Measurements from ENCODE around the gene ST3GAL3. TPM values are rescaled to one million over a fixed set of nuclear protein-coding genes. Genes with fewer than 3 reads are reported as not detected.
"Not testable (repeated sequence)": the region's sequence is repeated elsewhere in the genome, so short reads cannot be mapped to it uniquely, and the experiment has no call there.

ST3GAL3 gene
- total and polyA plus RNA-seq, 4 donors, result 20.2 to 32.0 (median 27.0) TPM

DNA sequence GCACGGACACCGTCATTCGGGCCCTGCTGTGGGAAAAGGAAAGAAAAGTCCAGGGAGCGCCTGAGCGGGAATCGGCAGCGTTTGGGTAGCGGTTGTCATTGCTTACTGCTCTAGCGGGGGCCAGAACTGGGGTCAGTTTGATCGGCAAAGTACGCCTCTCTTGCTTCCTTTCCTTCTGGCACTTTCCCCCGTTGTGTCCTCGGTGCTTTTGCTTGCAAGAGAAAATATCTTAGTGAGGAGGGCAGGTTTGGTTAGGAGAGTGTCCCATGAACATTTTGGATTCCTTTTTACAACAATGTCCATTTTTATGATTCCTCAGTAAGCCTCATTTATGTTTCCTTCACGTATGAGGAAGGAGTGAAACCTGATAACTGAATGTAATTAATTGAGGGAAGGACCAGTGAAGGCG, 670 bp downstream of the ST3GAL3 start:
- peaks cover 3 to 4% of the 10 kb centered on the region in 2 donors for H3K36me3 ChIP-seq (ENCODE audit: control insufficient read depth in 1 of 2, insufficient read depth in 2 of 2, low read length in 1 of 2)
- intact Hi-C loops (cut with DNase I), result loop anchor here in 1 of 2 donors (5.0 kb wide), 1 partner anchor 181 kb away; no protein-coding TSS in a partner anchor
- H3K27ac ChIP-seq (ENCODE audit: low read depth in 1 of 2, low read length in 2 of 2), result peak overlapping the region in 1 of 2 donors; percentile 43
- H3K9me3 ChIP-seq (ENCODE audit: control insufficient read depth, low read length), result no peaks in the 10 kb centered on the region
- H3K27me3 ChIP-seq (ENCODE audit: control insufficient read depth in 1 of 2, insufficient read depth in 2 of 2, low read length in 1 of 2), result no peaks in the 10 kb centered on the region
- peak overlapping the region; percentile 53 to 80 for H3K4me3 ChIP-seq (ENCODE audit: low read length in 2 of 2)
- DNase-seq (no peak), ATAC-seq (ENCODE audit: low FRiP score) (no peak)
- WGBS, 2 donors, result 1% methylated on average over 15 of the region's 15 CpGs
- no peaks in the 10 kb centered on the region for H3K4me1 ChIP-seq (ENCODE audit: control insufficient read depth in 1 of 2, insufficient read depth in 2 of 2, low read length in 2 of 2)

DNA sequence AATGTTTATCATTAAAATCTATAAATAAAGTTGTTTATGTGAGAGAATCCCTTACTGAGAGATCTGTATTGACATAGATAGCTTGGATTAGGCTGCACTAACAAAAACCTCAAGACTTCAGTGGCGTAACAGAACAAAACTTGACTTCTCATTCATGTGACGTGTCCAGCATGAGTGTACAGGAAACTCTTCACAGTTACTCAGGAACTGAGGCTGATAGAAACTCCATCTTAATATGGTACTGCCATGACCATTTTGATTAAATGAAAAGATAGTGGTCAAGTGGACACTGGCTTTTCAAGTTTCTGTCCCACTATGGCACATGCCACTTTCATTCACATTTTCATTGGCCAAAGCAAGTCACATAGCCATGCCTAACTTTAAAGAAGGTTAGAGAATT, 3.7 kb downstream of the ST3GAL3 start:
- H3K4me3 ChIP-seq (ENCODE audit: low read length in 2 of 2), result no peak overlapping the region
- H3K9me3 ChIP-seq (ENCODE audit: control insufficient read depth, low read length), result no peaks in the 10 kb centered on the region
- 95 to 97% methylated on average over 2 of the region's 2 CpGs for WGBS, 2 donors
- intact Hi-C loops (cut with DNase I), result no loop called here
- no peak for DNase-seq
- peaks cover 0 to under 1% of the 10 kb centered on the region in 2 donors for H3K4me1 ChIP-seq (ENCODE audit: control insufficient read depth in 1 of 2, insufficient read depth in 2 of 2, low read length in 2 of 2)
- no peak overlapping the region for H3K27ac ChIP-seq (ENCODE audit: low read depth in 1 of 2, low read length in 2 of 2)
- no peaks in the 10 kb centered on the region for H3K27me3 ChIP-seq (ENCODE audit: control insufficient read depth in 1 of 2, insufficient read depth in 2 of 2, low read length in 1 of 2)
- no peak for ATAC-seq (ENCODE audit: low FRiP score)
- H3K36me3 ChIP-seq (ENCODE audit: control insufficient read depth in 1 of 2, insufficient read depth in 2 of 2, low read length in 1 of 2), result no peaks in the 10 kb centered on the region

DNA sequence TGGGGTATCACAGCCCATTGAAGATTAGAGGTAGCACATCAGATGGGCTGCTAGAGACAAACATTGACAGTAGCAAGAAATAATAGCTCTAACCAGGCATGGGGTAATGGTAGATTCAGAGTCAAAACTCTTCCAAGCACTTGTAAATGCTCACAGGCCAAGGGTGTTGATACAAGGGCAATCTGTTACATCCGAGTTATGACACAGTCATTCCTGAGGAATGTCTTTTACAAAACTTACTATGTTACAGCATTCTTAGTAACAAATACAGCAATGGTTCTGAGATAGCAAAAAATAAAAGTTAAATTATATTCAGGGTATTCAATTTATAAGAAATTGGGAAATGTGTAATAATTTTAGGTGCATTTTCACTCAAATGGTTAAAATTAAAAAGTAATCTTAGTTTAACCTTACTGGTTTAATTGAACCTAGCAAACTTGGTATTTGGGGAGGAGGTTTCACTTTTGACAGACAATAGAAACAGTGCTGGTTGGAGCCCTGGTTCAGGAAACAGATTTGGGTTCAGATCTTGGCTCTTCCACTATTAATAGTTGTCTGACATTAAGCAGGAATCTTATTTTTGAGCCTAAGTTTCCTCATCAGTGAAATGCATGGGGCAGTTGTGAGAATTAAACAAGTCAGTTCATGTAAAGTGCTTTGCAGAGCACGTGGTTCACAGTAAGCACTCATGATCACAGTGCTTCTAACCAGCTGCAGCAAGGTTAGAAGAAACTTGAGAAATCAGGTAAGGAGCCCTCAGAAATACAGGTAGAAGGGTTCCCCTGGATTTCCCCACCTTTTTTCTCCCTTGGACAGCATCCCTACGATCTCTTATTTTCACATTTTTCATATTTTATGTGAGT, 4.4 kb downstream of the ST3GAL3 start:
- DNase-seq (no peak), ATAC-seq (ENCODE audit: low FRiP score) (no peak)
- no peaks in the 10 kb centered on the region for H3K9me3 ChIP-seq (ENCODE audit: control insufficient read depth, low read length)
- H3K4me3 ChIP-seq (ENCODE audit: low read length in 2 of 2), result no peak overlapping the region
- intact Hi-C loops (cut with DNase I), result no loop called here
- 59 to 62% methylated on average over 3 of the region's 3 CpGs for WGBS, 2 donors
- H3K4me1 ChIP-seq (ENCODE audit: control insufficient read depth in 1 of 2, insufficient read depth in 2 of 2, low read length in 2 of 2), result peaks cover 0 to 3% of the 10 kb centered on the region in 2 donors
- H3K36me3 ChIP-seq (ENCODE audit: control insufficient read depth in 1 of 2, insufficient read depth in 2 of 2, low read length in 1 of 2), result no peaks in the 10 kb centered on the region
- no peak overlapping the region for H3K27ac ChIP-seq (ENCODE audit: low read depth in 1 of 2, low read length in 2 of 2)
- H3K27me3 ChIP-seq (ENCODE audit: control insufficient read depth in 1 of 2, insufficient read depth in 2 of 2, low read length in 1 of 2), result no peaks in the 10 kb centered on the region

DNA sequence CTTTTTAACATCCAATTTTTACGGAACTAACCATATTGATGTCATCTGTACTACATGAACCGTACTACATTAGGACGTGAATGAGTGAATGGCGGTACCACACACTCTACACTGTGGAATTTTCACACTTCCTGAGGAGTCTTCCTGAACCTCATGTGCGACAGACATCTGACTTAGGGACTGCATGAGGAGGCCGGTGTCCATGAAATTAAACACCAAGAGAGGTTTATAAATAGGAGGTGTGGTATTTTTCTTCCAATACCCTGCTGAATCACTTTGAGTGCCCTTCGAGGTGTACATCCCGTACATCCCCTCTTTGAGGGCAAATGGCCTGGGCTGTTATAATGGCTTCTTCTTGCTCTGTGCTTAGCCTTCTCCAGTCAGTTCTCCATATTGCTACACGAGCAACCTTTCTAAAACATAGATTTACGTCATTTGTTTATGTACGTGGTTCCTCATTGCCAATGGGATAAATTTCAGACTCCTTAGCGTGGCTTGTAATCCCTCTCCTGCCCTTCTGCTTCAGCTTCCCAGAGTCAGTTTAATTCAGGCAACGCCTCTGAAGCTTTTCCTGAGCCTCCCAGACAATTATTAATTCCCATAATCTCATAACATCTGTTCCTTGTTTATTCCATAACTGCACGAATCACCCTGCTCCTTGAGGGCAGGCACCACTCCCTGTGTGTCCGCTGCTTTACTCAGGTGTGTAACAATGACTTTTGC, 9.4 kb downstream of the ST3GAL3 start:
- H3K36me3 ChIP-seq (ENCODE audit: control insufficient read depth in 1 of 2, insufficient read depth in 2 of 2, low read length in 1 of 2), result no peaks in the 10 kb centered on the region
- no peaks in the 10 kb centered on the region for H3K9me3 ChIP-seq (ENCODE audit: control insufficient read depth, low read length)
- no peak overlapping the region for H3K27ac ChIP-seq (ENCODE audit: low read depth in 1 of 2, low read length in 2 of 2)
- peaks cover 0 to 3% of the 10 kb centered on the region in 2 donors for H3K4me1 ChIP-seq (ENCODE audit: control insufficient read depth in 1 of 2, insufficient read depth in 2 of 2, low read length in 2 of 2)
- DNase-seq (no peak), ATAC-seq (ENCODE audit: low FRiP score) (no peak)
- no peak overlapping the region for H3K4me3 ChIP-seq (ENCODE audit: low read length in 2 of 2)
- intact Hi-C loops (cut with DNase I), result no loop called here
- WGBS, 2 donors, result 85 to 88% methylated on average over 15 of the region's 15 CpGs
- H3K27me3 ChIP-seq (ENCODE audit: control insufficient read depth in 1 of 2, insufficient read depth in 2 of 2, low read length in 1 of 2), result no peaks in the 10 kb centered on the region

DNA sequence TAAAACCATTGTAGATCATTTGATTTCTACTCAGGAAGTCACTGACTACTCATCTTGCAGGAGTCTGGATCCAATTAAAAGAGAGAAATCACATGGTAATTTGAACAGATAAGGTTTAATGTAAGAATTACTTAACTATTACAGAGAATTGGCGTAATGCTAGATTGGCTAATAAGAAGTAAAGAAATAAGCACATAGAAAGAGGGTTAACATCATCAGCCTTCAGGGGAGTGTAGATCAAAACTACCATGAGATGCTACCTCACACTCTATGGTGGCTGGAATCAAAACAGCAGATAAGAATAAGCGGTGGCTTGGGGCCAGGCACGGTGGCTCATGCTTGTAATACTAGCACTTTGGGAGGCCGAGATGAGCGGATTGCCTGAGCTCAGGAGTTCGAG, 11.7 kb downstream of the ST3GAL3 start:
- Histone ChIP-seq H3K4me1 (ENCODE audit: control insufficient read depth in 1 of 2, insufficient read depth in 2 of 2, low read length in 2 of 2) (peaks cover 0 to 3% of the 10 kb centered on the region in 2 donors), H3K36me3 (ENCODE audit: control insufficient read depth in 1 of 2, insufficient read depth in 2 of 2, low read length in 1 of 2) (no peaks in the 10 kb centered on the region), H3K4me3 (ENCODE audit: low read length in 2 of 2) (no peak overlapping the region), H3K9me3 (ENCODE audit: control insufficient read depth, low read length) (no peaks in the 10 kb centered on the region), H3K27me3 (ENCODE audit: control insufficient read depth in 1 of 2, insufficient read depth in 2 of 2, low read length in 1 of 2) (no peaks in the 10 kb centered on the region), H3K27ac (ENCODE audit: low read depth in 1 of 2, low read length in 2 of 2) (no peak overlapping the region)
- intact Hi-C loops (cut with DNase I), result no loop called here
- WGBS, 2 donors, result 91 to 92% methylated on average over 6 of the region's 6 CpGs
- ATAC-seq (ENCODE audit: low FRiP score) (no peak), DNase-seq (no peak)

DNA sequence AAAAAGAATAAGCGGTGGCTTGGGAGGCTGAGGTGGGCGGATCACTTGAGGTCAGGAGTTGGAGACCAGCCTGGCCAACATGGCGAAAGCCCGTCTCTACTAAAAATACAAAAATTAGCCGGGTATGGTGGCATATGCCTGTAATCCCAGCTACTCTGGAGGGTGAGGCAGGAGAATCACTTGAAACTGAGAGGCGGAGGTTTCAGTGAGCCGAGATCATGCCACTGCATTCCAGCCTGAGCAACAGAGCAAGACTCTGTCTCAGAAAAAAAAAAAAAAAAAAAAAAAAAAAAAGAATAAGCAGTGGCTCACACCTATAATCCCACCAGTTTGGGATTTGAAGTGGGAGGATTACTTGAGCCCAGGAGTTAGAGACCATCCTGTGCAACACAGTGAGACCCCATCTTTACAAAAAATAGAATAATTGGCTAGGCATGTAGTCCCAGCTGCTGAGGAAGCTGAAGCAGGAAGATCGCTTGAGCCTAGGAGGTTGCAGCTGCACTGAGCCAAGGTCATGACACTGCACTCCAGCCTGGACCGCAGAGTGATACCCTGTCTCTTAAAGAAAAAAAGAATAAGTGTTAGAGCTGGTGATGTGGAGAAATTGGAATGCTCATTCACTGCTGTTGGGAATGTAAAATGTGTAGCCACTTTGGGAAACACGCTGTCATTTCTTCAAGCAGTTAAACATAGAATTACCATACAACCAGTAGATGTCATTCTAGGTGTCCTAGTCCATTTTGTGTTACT, 12.5 kb downstream of the ST3GAL3 start:
- intact Hi-C loops (cut with DNase I); H3K27me3 ChIP-seq (ENCODE audit: control insufficient read depth in 1 of 2, insufficient read depth in 2 of 2, low read length in 1 of 2); H3K27ac ChIP-seq (ENCODE audit: low read depth in 1 of 2, low read length in 2 of 2); H3K4me3 ChIP-seq (ENCODE audit: low read length in 2 of 2); DNase-seq; H3K36me3 ChIP-seq (ENCODE audit: control insufficient read depth in 1 of 2, insufficient read depth in 2 of 2, low read length in 1 of 2); H3K4me1 ChIP-seq (ENCODE audit: control insufficient read depth in 1 of 2, insufficient read depth in 2 of 2, low read length in 2 of 2); H3K9me3 ChIP-seq (ENCODE audit: control insufficient read depth, low read length); ATAC-seq (ENCODE audit: low FRiP score): not testable (repeated sequence)
- WGBS, 2 donors, result 88 to 90% methylated on average over 10 of the region's 10 CpGs

DNA sequence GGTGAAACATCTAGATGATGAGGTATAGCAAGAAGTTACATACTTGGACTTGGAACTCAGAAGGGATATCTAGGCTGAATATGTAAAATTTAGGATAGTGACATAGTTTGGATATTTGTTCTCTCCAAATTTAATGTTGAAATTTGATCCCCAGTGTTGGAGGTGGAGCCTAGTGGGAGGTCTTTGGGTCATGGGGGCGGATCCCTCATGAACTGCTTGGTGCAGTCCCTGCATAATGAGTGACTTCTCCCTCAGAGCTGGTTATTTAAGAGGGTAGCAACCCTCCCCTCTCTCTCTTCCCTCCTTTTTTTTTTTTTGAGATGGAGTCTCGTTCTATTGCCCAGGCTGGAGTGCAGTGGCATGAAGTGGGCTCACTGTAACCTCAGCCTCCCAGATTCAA, 15.5 kb downstream of the ST3GAL3 start:
- DNase-seq, result no peak
- no peaks in the 10 kb centered on the region for H3K27me3 ChIP-seq (ENCODE audit: control insufficient read depth in 1 of 2, insufficient read depth in 2 of 2, low read length in 1 of 2)
- no peak overlapping the region for H3K27ac ChIP-seq (ENCODE audit: low read depth in 1 of 2, low read length in 2 of 2)
- no peak overlapping the region for H3K4me3 ChIP-seq (ENCODE audit: low read length in 2 of 2)
- intact Hi-C loops (cut with DNase I), result no loop called here
- no peaks in the 10 kb centered on the region for H3K9me3 ChIP-seq (ENCODE audit: control insufficient read depth, low read length)
- H3K4me1 ChIP-seq (ENCODE audit: control insufficient read depth in 1 of 2, insufficient read depth in 2 of 2, low read length in 2 of 2), result no peaks in the 10 kb centered on the region
- ATAC-seq (ENCODE audit: low FRiP score), result no peak
- H3K36me3 ChIP-seq (ENCODE audit: control insufficient read depth in 1 of 2, insufficient read depth in 2 of 2, low read length in 1 of 2), result no peaks in the 10 kb centered on the region
- WGBS, 2 donors, result 96 to 100% methylated on average over 2 of the region's 2 CpGs

DNA sequence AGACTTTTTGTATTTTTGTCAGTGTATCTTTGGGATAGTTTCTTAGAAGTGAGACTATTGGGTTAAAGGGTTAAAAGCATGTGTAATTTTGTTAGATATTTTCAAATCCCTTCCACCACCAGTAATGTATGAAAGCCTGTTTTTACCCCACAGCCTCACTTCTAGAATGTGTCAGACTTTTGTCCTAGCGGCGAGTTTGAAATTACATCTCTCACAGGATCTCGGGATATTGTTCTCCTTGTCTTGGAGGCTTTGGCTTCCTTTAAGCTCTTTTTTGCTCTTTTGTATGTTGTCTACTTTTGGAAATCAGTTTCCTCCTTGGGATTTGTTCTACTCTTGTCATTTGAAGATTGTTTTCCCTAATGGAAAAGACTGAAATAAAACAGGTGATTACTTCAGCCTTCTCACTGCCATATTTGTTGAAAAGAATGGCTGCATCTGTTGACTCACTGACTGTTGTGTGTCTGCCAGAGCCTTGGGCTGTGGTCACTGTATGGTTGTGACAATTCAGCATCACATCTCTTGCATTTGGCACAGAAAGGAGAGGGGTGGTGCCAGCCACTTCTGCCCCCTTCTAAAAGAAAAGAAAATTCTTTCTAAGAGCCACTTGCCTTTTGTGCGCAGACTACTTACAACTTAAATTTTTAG, 22.6 kb downstream of the ST3GAL3 start:
- H3K4me1 ChIP-seq (ENCODE audit: control insufficient read depth in 1 of 2, insufficient read depth in 2 of 2, low read length in 2 of 2), result no peaks in the 10 kb centered on the region
- DNase-seq (no peak), ATAC-seq (ENCODE audit: low FRiP score) (no peak)
- WGBS, 2 donors, result 84 to 95% methylated on average over 4 of the region's 4 CpGs
- H3K27ac ChIP-seq (ENCODE audit: low read depth in 1 of 2, low read length in 2 of 2), result no peak overlapping the region
- H3K27me3 ChIP-seq (ENCODE audit: control insufficient read depth in 1 of 2, insufficient read depth in 2 of 2, low read length in 1 of 2), result no peaks in the 10 kb centered on the region
- intact Hi-C loops (cut with DNase I), result no loop called here
- no peaks in the 10 kb centered on the region for H3K36me3 ChIP-seq (ENCODE audit: control insufficient read depth in 1 of 2, insufficient read depth in 2 of 2, low read length in 1 of 2)
- no peak overlapping the region for H3K4me3 ChIP-seq (ENCODE audit: low read length in 2 of 2)
- no peaks in the 10 kb centered on the region for H3K9me3 ChIP-seq (ENCODE audit: control insufficient read depth, low read length)
